GM21360 (cell line): Measurements from ENCODE around the gene DUSP8.
"Not testable (repeated sequence)": the region's sequence is repeated elsewhere in the genome, so short reads cannot be mapped to it uniquely, and the experiment has no call there.

ENCODE experiments used
- ATAC-seq: cut with Tn5 transposase; IDR thresholded peaks from one replicate; pipeline ENCODE4 v1.9.1; 2021; ENCODE audit warnings: mild to moderate bottlenecking, moderate library complexity; ENCODE audit not compliant: unreplicated experiment

Gene DUSP8

GRCh38 chr11:1518301-1518700 is 53.8 kb downstream of the DUSP8 start:
- ATAC-seq = no peak

- ATAC-seq = no peak
Measured at GRCh38 chr11:1517117-1518005, 54.7 kb downstream of the DUSP8 start.

DNA sequence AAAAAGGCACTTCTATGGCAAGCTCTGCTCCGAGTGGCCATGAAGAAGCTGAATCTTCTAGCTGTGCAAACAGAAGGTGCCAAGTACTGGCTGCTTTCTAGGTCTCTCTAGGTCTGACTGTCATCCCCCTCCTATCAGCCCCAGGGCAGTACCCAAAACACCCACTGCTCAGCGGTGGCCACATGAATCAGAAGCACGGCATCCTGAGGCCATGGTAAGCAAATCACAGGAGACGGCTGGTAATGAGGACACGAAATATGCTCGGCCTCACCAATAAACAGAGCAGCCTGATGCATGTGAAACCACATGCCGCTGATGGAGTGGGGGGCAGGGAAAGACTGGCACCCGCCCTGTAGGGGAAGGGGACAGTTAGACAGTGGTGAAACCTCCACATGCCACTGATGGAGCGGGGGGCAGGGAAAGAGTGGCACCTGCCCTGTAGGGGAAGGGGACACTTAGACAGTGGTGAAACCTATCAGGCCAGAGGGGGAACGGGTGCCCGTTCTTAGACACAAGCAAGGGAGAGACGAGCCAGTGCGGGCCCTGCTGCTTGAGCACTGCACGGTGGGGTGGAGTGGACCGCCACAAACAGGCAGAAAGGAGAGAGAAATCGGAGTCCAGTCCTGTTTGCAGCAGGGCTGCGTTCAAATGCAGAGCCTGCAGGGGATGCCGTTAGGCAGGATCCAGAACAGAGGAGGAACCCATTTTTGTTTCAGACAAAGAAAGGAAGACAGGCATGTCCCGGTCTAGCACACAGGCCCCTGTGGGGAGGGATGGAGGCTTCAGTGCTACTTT is 55.6 kb downstream of the DUSP8 start:
- ATAC-seq = no peak

GRCh38 chr11:1515082-1516060 is 56.7 kb downstream of the DUSP8 start:
- ATAC-seq = no peak

DNA sequence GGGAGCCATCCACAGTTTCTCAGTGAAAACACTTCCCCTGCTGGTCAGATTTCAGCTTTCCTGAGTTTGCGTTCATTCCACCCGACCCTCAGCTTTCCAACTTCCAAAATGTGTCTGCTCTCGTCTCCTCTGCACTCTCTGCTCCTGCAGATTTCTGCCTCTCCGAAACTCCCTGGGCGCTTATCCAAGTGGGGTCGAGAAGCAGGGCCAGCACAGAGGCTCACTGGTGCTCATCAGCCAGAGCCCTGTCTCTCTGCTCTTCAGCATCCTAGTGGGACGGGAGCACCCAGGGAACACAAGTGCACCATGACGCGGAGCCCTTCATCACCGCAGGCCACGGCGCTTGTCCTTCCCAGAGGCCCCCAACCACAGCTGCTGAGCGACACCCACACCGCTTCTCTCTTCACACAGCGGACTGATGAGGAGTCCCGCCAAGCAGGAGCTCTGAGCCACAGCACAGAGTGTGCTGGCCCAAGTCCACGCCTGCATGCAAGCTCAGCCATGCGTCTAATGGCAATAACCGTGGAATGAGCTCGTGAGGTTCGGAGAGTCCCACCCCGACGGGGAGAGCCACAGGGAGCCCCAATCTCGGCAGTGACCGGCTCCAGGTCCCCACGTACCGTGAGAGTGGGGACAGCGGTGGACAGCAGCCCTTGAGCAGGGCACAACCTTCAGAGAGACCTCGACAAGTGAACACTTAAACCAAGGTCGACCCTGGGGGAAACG is 57.6 kb downstream of the DUSP8 start:
- ATAC-seq = no peak

DNA sequence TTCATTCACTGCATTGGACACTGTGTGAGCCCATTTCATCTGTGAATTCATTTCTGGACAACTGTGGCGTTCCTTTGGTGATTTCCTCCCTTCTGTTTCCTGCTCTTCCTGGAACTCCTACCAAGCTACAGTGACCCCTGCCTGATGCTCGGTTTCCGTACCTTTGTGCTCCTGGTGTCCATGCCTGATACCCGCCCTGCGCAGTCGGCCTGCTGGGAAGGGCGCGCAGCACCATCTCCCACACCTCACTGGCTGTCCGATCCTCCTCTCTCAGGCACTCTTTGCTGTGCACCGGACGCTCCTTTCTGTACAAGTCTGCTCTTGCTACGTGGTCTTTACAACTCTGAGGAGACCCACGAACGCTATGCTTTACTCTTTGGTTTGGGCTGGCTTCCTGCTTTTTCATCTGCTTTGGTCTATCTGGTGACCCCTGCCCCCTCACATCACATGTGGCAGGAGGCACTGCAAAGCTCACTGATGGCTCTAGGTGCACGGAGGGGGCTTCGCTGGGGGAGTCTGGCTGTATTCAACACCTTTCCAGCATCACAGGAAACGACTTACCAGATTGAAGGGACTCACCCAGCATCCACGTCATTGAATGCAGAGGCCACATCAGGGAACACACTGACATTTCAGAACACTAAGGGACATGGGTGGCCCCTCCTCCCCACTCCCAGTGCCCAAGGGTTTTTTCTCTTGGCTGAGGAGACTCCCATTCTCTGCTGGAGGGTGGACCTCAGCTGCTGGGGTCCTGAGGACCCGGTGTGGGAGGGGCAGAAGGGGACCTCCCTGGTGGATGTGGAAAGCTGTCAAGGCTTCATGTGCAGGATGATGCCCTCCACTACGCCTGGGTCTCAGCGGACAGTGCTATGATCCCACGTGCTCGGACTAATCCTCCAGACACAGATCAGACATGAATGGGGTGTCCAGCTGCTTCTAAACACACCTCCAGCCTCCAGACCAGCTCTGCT is 58.5 kb downstream of the DUSP8 start:
- ATAC-seq = no peak

GRCh38 chr11:1512531-1513258 is 59.4 kb downstream of the DUSP8 start:
- ATAC-seq = not testable (repeated sequence)

DNA sequence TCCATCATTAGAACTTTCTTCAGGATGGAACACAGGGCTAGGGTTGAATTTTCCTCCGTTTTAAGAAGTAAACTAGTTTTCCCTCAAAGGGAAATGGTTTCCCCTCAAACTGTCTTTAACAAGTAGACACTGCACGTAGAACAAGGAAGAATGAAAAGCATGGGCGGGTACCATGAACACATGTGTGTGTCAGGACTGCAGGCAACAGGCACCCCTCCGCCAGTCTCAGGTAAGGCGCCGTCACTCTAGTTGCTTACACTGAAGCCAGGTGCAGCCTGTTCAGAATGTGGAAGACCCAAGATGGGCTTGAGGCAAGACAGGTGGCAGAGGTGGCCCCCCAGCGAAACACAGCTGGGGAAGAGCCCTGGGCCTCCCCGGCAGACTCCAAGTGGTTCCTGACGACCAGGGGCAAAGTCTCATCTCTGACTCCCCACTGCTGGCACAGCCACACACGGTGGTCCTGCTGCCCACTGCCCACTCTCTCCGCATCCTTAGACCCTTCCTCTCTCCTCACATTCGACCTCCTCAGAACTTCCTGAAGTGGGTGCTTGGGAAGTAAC is 60.1 kb downstream of the DUSP8 start:
- no peak for ATAC-seq

GRCh38 chr11:1510928-1511327 is 61.1 kb downstream of the DUSP8 start:
- no peak for ATAC-seq

DNA sequence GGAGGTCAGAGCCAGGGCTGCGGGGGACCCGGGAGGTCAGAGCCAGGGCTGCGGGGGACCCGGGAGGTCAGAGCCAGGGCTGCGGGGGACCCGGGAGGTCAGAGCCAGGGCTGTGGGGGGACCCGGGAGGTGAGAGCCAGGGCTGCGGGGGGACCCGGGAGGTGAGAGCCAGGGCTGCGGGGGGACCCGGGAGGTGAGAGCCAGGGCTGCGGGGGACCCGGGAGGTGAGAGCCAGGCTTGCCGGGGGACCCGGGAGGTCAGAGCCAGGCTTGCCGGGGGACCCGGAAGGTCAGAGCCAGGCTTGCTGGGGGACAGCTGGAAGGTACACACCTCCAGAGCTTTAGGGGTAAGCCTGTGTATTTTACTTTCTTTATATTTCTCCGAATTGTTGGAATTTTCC is 61.7 kb downstream of the DUSP8 start:
- ATAC-seq = not testable (repeated sequence)

GRCh38 chr11:1509626-1510255 is 62.3 kb downstream of the DUSP8 start:
- no peak for ATAC-seq

GRCh38 chr11:1508986-1509385 is 63.1 kb downstream of the DUSP8 start:
- ATAC-seq = no peak

DNA sequence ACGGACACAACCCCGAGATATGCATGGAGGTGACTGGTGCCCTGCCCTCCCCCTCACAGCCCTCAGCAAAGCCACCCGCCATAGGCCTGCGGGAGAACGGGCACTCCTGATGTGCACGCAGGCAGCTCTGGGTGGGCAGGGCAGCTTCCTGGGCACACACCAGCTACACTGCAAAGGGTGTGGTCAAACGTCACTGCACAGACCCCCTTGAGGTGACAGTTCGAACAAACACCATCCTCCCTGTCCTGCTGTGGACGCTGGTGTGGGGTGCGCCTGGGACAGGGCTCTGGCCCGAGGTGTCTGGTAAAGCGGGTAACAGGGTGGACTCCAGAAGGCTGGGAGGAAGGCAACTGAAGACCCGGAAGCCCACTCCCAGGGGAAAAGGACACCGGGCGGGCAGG is 63.6 kb downstream of the DUSP8 start:
- no peak for ATAC-seq

GRCh38 chr11:1507381-1508140 is 64.5 kb downstream of the DUSP8 start:
- no peak for ATAC-seq

GRCh38 chr11:1506981-1507380 is 65.1 kb downstream of the DUSP8 start:
- no peak for ATAC-seq

GRCh38 chr11:1505480-1505879 is 66.6 kb downstream of the DUSP8 start:
- ATAC-seq = no peak
